Stomach (tissue), 9 donors: ENCODE results near the gene CCT6B. TPM values are rescaled to one million over a fixed set of nuclear protein-coding genes. Genes with fewer than 3 reads are reported as not detected.
A peak's percentile ranks its signal among the peaks of the same experiment; 100 is the strongest.

Experiments
- DNase-seq, 2 donors: peaks; one replicate each; pipeline versions ENCODE4 v3.0.0 to v3.0.0-alpha.2; 2013 to 2019
- H3K27ac ChIP-seq, 5 donors: fragments of 200-600 bp in 4 of 5; sonication (generic) in 4 of 5; one replicate each; pipeline ENCODE4 v1.5.1; 2013 to 2019; ENCODE audit warnings: mild to moderate bottlenecking in 1 of 5, moderate library complexity in 1 of 5
- H3K27me3 ChIP-seq, 3 donors: fragments of 200-600 bp; sonication (generic); one replicate each; pipeline ENCODE4 v1.5.1; 2017 to 2019; ENCODE audit warnings: mixed run types in 1 of 3
- H3K36me3 ChIP-seq, 4 donors: fragments of 200-600 bp; sonication (generic); 1 replicate in 3 of 4; 2 replicates in 1 of 4; pipeline ENCODE4 v1.5.1; 2016 to 2019
- H3K4me1 ChIP-seq, 4 donors: fragments of 200-600 bp; sonication (generic); one replicate each; pipeline ENCODE4 v1.5.1; 2016 to 2019
- H3K4me3 ChIP-seq, 4 donors: fragments of 200-600 bp; sonication (generic) in 3 of 4; one replicate each; pipeline ENCODE4 v1.5.1; 2016 to 2019; ENCODE audit warnings: mild to moderate bottlenecking in 1 of 4
- H3K9me3 ChIP-seq, 4 donors: fragments of 200-600 bp; sonication (generic); one replicate each; pipeline ENCODE4 v1.5.1; 2016 to 2019
- CTCF ChIP-seq, 7 experiments: fragments of 450-650 bp in 4 of 7; fragments of 200-600 bp in 3 of 7; sonication (generic) in 3 of 7; IDR thresholded peaks; one replicate each; pipeline ENCODE4 v1.5.1; 2016 to 2019; ENCODE audit warnings: antibody characterized with exemption in 7 of 7, control low read depth in 2 of 7, mild to moderate bottlenecking in 1 of 7
- EP300 ChIP-seq: sonication (generic); formaldehyde crosslinking; IDR thresholded peaks from one replicate; pipeline ENCODE4 v1.6.1; 2017; ENCODE audit warnings: antibody characterized with exemption
- POLR2A ChIP-seq, 4 donors: fragments of 450-650 bp; IDR thresholded peaks; one replicate each; pipeline ENCODE4 v1.6.1; 2016; ENCODE audit warnings: antibody characterized with exemption in 4 of 4, control low read depth in 2 of 4, mild to moderate bottlenecking in 1 of 4, moderate library complexity in 1 of 4
- POLR2AphosphoS5 ChIP-seq, 3 donors: sonication (generic); formaldehyde crosslinking; IDR thresholded peaks; one replicate each; pipeline ENCODE4 v1.6.1; 2016; ENCODE audit warnings: antibody characterized with exemption in 3 of 3
- WGBS, 5 donors: extraction: QIAGEN DNeasy Blood & Tissue Kit in 3 of 5; methylation state at CpG; one replicate each; pipeline versions ENCODE4 v1.1.5 to v1.1.7; 2013 to 2018; 5-methylcytosine and 5-hydroxymethylcytosine counted together
- intact Hi-C: fragments of 100-400 bp; cut with DNase I; formaldehyde crosslinking; loops from one replicate; pipeline ENCODE4 v1.15.1; 2023; ENCODE audit warnings: low total_unique reads
- polyA plus RNA-seq, 3 donors: library from polyadenylated mRNA; stranded (reverse); fragments of 200-250 nt; gene quantifications; one replicate each; pipeline ENCODE4 v1.2.3, GENCODE V29; 2013
- total RNA-seq, 5 donors: library from RNA; depleted of rRNA; stranded (reverse); fragments of >200 nt; gene quantifications; one replicate each; pipeline versions ENCODE4 v1.1.0 to v1.2.3, GENCODE V29; 2014 to 2016
- donor health status: healthy with polysubstance abuse.
- donor health status: Bipolar disorder and iron deficiency.
- donor health status: healthy.

The CCT6B gene
- total and polyA plus RNA-seq, 8 donors, result 0.45 to 8.6 (median 1.4) TPM; not detected in 2

GRCh38 chr17:34909040-34909439 lies 52.2 kb downstream of the CCT6B start:
- no peaks in the 10 kb centered on the region for H3K9me3 ChIP-seq
- no peaks in the 10 kb centered on the region for H3K4me1 ChIP-seq
- intact Hi-C loops, result no loop called here
- TF ChIP-seq POLR2AphosphoS5 (IDR thresholded peaks at IDR 0.05) (no peak), POLR2A (IDR thresholded peaks at IDR 0.05) (no peak), CTCF (IDR thresholded peaks at IDR 0.05) (no peak), EP300 (no peak)
- H3K4me3 ChIP-seq, result no peak overlapping the region
- H3K27me3 ChIP-seq, result no peaks in the 10 kb centered on the region
- 69 to 80% (median 73%) methylated on average over 5 of the region's 5 CpGs for whole genome bisulfite sequencing, 5 donors
- no peak overlapping the region for H3K27ac ChIP-seq
- DNase-seq, result no peak
- no peaks in the 10 kb centered on the region for H3K36me3 ChIP-seq

GRCh38 chr17:34902831-34903547 lies 58.3 kb downstream of the CCT6B start:
- 27 to 39% (median 31%) methylated on average over 4 of the region's 4 CpGs for WGBS, 5 donors

GRCh38 chr17:34899643-34900291 lies 61.5 kb downstream of the CCT6B start:
- Histone ChIP-seq H3K9me3 (no peaks in the 10 kb centered on the region), H3K4me3 (no peak overlapping the region), H3K27ac (no peak overlapping the region), H3K27me3 (peaks cover 4 to 39% (median 19%) of the 10 kb centered on the region in 3 donors), H3K4me1 (no peaks in the 10 kb centered on the region), H3K36me3 (no peaks in the 10 kb centered on the region)
- WGBS, 5 donors, result 71 to 76% (median 72%) methylated on average over 6 of the region's 6 CpGs
- DNase-seq, result no peak
- no peak for TF ChIP-seq POLR2AphosphoS5 (IDR thresholded peaks at IDR 0.05)
- TF ChIP-seq CTCF (IDR thresholded peaks at IDR 0.05), result no peak
- TF ChIP-seq POLR2A (IDR thresholded peaks at IDR 0.05), result no peak
- TF ChIP-seq EP300, result no peak
- intact Hi-C loops, result no loop called here

More at GRCh38 chr17:34902831-34903547, 58.3 kb downstream of the CCT6B start:
- H3K4me1 ChIP-seq, result no peaks in the 10 kb centered on the region
- peaks cover 0 to 10% (median 6%) of the 10 kb centered on the region in 3 donors for H3K27me3 ChIP-seq
- intact Hi-C loops, result no loop called here
- TF ChIP-seq EP300 (no peak), POLR2A (IDR thresholded peaks at IDR 0.05) (no peak), CTCF (IDR thresholded peaks at IDR 0.05) (no peak), POLR2AphosphoS5 (IDR thresholded peaks at IDR 0.05) (no peak)
- peak in 1 of 2 donors; percentile 38 for DNase-seq
- H3K9me3 ChIP-seq, result no peaks in the 10 kb centered on the region
- H3K4me3 ChIP-seq, result no peak overlapping the region
- no peaks in the 10 kb centered on the region for H3K36me3 ChIP-seq
- no peak overlapping the region for H3K27ac ChIP-seq

GRCh38 chr17:34895383-34895782 lies 65.9 kb downstream of the CCT6B start:
- no peaks in the 10 kb centered on the region for H3K4me1 ChIP-seq
- no peak overlapping the region for H3K27ac ChIP-seq
- intact Hi-C loops, result no loop called here
- 19 to 21% (median 19%) methylated on average over 4 to 5 of the region's 5 CpGs for WGBS, 5 donors
- no peak for DNase-seq
- TF ChIP-seq POLR2AphosphoS5 (IDR thresholded peaks at IDR 0.05) (no peak), EP300 (no peak), CTCF (IDR thresholded peaks at IDR 0.05) (no peak), POLR2A (IDR thresholded peaks at IDR 0.05) (no peak)
- H3K9me3 ChIP-seq, result no peaks in the 10 kb centered on the region
- no peak overlapping the region for H3K4me3 ChIP-seq
- peaks cover 4 to 74% (median 24%) of the 10 kb centered on the region in 3 donors for H3K27me3 ChIP-seq
- H3K36me3 ChIP-seq, result no peaks in the 10 kb centered on the region
